SH-SY5Y (cell line): Measurements from ENCODE around the gene DNAJC8.

Source experiments
- GATA2 ChIP-seq: IDR thresholded peaks from 2 replicates; pipeline ENCODE4 v1.6.1; 2011; ENCODE audit warnings: mild to moderate bottlenecking, low read depth, low read length
- GATA3 ChIP-seq: IDR thresholded peaks from 2 replicates; pipeline ENCODE4 v1.6.1; 2011; ENCODE audit warnings: low read depth, mild to moderate bottlenecking, low read length, moderate library complexity

GRCh38 chr1:28256197-28256827 is 23.5 kb upstream of the DNAJC8 start:
- TF ChIP-seq GATA3, result no peak
- TF ChIP-seq GATA2, result no peak
